NCI-H774 (cell line): ENCODE data around the gene USP32.

Experiments
- DNase-seq: peaks from one replicate; lab custom pipeline; 2025; lab: John Stamatoyannopoulos, UW

USP32 gene

GRCh38 chr17:60154616-60155426 lies 237.1 kb downstream of the USP32 start:
- DNase-seq = no peak

- DNase-seq = no peak
These were observed 238.1 kb downstream of the USP32 start for GRCh38 chr17:60153606-60154390.

GRCh38 chr17:60151355-60151754 lies 240.6 kb downstream of the USP32 start:
- DNase-seq = no peak

- DNase-seq = no peak
These were observed 242.0 kb downstream of the USP32 start, which contains the start of gene CA4 for GRCh38 chr17:60149691-60150582. Gene CA4 (plus strand): TSS chr17:60149973. CDS start chr17:60150035, 62 bp downstream.

GRCh38 chr17:60148373-60148772 lies 243.6 kb downstream of the USP32 start:
- DNase-seq = no peak

- no peak for DNase-seq
These were observed 244.2 kb downstream of the USP32 start for GRCh38 chr17:60147553-60148223.

GRCh38 chr17:60146206-60146605 lies 245.7 kb downstream of the USP32 start:
- DNase-seq = no peak

- DNase-seq = no peak
These were observed 246.7 kb downstream of the USP32 start for GRCh38 chr17:60145006-60145935.

- peak; percentile 81 for DNase-seq
These were observed 248.9 kb downstream of the USP32 start for GRCh38 chr17:60142872-60143499.

GRCh38 chr17:60141111-60142018 lies 250.6 kb downstream of the USP32 start:
- DNase-seq = no peak

- no peak for DNase-seq
These were observed 252.3 kb downstream of the USP32 start for GRCh38 chr17:60139438-60140285.

- no peak for DNase-seq
These were observed 253.0 kb downstream of the USP32 start for GRCh38 chr17:60138769-60139437.

- no peak for DNase-seq
These were observed 254.2 kb downstream of the USP32 start for GRCh38 chr17:60137731-60138130.

GRCh38 chr17:60135951-60136666 lies 255.8 kb downstream of the USP32 start:
- no peak for DNase-seq

- peak; percentile 90 for DNase-seq
These were observed 256.6 kb downstream of the USP32 start for GRCh38 chr17:60135151-60135950.
